Activated CD8-positive, alpha-beta memory T cell treated with anti-CD3 and anti-CD28 coated beads, Interleukin-2, amount 50 U/mL, for 4 hours (primary cell): ENCODE results near the gene TVP23C.

ENCODE experiments used
- DNase-seq: peaks from one replicate; pipeline ENCODE4 v3.0.0-alpha.2; 2020

TVP23C gene

GRCh38 chr17:15462976-15463772 lies 100.1 kb downstream of the TVP23C start:
- DNase-seq, result no peak

GRCh38 chr17:15457723-15458094 lies 105.6 kb downstream of the TVP23C start:
- DNase-seq, result no peak

- DNase-seq, result no peak
These were observed 106.1 kb downstream of the TVP23C start for GRCh38 chr17:15456972-15457722.

GRCh38 chr17:15456496-15456895 lies 106.8 kb downstream of the TVP23C start:
- DNase-seq, result no peak

- DNase-seq, result no peak
These were observed 108.9 kb downstream of the TVP23C start for GRCh38 chr17:15454346-15454745.

GRCh38 chr17:15453782-15454181 lies 109.5 kb downstream of the TVP23C start:
- no peak for DNase-seq

- DNase-seq, result no peak
These were observed 110.0 kb downstream of the TVP23C start for GRCh38 chr17:15453246-15453645.

GRCh38 chr17:15452746-15453145 lies 110.5 kb downstream of the TVP23C start:
- no peak for DNase-seq
